Spleen (tissue), 7 donors: ENCODE measurements around the gene RASSF3.

Experiments used
- CTCF ChIP-seq, 11 experiments: fragments of 200-600 bp in 7 of 11; fragments of 450-650 bp in 4 of 11; sonication (generic) in 4 of 11; IDR thresholded peaks in 8 of 11; conservative IDR thresholded peaks in 3 of 11; 1 replicate in 7 of 11; 2 replicates in 4 of 11; pipeline versions ENCODE4 v1.4.0 to v1.8.0; 2016 to 2021; ENCODE audit warnings: antibody characterized with exemption in 11 of 11, inconsistent platforms in 4 of 11, mild to moderate bottlenecking in 1 of 11
- POLR2A ChIP-seq, 3 donors: fragments of 450-650 bp; IDR thresholded peaks; one replicate each; pipeline ENCODE4 v1.5.1; 2017; ENCODE audit warnings: antibody characterized with exemption in 3 of 3, mild to moderate bottlenecking in 1 of 3
- POLR2AphosphoS5 ChIP-seq, 3 donors: sonication (generic); formaldehyde crosslinking; IDR thresholded peaks; one replicate each; pipeline ENCODE4 v1.5.1; 2017; ENCODE audit warnings: antibody characterized with exemption in 3 of 3
- donor health status: DM: no; HTN: no; CAD: no; lungs with moderate emphysema.
- donor health status: DM: no; HTN: no; CAD: no.
- donor health status: DM: no; HTN: no; CAD: no.

GRCh38 chr12:64587447-64587846 is 22.8 kb upstream of the RASSF3 start:
- TF ChIP-seq CTCF (IDR thresholded peaks at IDR 0.05 in 8 of 11, conservative IDR thresholded peaks at IDR 0.05 in 3 of 11) = peak in 1 of 11 experiments; percentile 9
- TF ChIP-seq POLR2A (IDR thresholded peaks at IDR 0.05) = no peak
- TF ChIP-seq POLR2AphosphoS5 (IDR thresholded peaks at IDR 0.05) = no peak
